T-cell (primary cell): ENCODE data around the gene KIAA1671. TPM values are rescaled to one million over a fixed set of nuclear protein-coding genes. Genes with fewer than 3 reads are reported as not detected.

ENCODE experiments used
- ATAC-seq, 4 experiments: fragments of 200-7000 bp in 3 of 4; fragments of 150-1000 bp in 1 of 4; cut with Tn5 transposase; replicated peaks in 1 of 4; 1 replicate in 3 of 4; 2 replicates in 1 of 4; pipeline ENCODE4 v1.10.0; 2021; ENCODE audit warnings: moderate library complexity in 3 of 4, mild to moderate bottlenecking in 2 of 4, moderate number of reproducible peaks in 1 of 4
- CTCF ChIA-PET, 2 donors: fragments of 300-600 bp; sonication (Branson Sonifier 250); formaldehyde crosslinking; loops; one replicate each; lab custom pipeline; 2022; ENCODE audit warnings: antibody characterized with exemption in 2 of 2; lab: Charles Lee
- POLR2A ChIA-PET, 2 donors: fragments of 300-600 bp; sonication (Branson Sonifier 250); formaldehyde crosslinking; loops; one replicate each; lab custom pipeline; 2022; ENCODE audit warnings: antibody characterized with exemption in 2 of 2; lab: Charles Lee
- DNase-seq, 35 experiments: peaks; one replicate each; pipeline versions ENCODE4 v3.0.0 to v3.0.0-alpha.2; 2013 to 2023
- H3K27ac ChIP-seq: one replicate; pipeline ENCODE4 v1.5.1; 2013; ENCODE audit warnings: low read length
- H3K27me3 ChIP-seq, 2 experiments: replicated peaks in 1 of 2; 1 replicate in 1 of 2; 2 replicates in 1 of 2; pipeline versions ENCODE4 v1.6.1 to v1.7.0; 2013; ENCODE audit warnings: low read length in 1 of 2, mixed read lengths in 1 of 2; ENCODE audit not compliant: control insufficient read depth in 2 of 2, insufficient read depth in 2 of 2; ENCODE audit errors: extremely low read depth in 1 of 2
- H3K36me3 ChIP-seq, 2 donors: 1 replicate in 1 of 2; 2 replicates in 1 of 2; pipeline versions ENCODE4 v1.6.1 to v1.7.0; 2013; ENCODE audit warnings: low read length in 1 of 2; ENCODE audit not compliant: control insufficient read depth in 2 of 2, insufficient read depth in 1 of 2; ENCODE audit errors: extremely low read depth in 1 of 2
- H3K4me1 ChIP-seq, 2 experiments: 1 replicate in 1 of 2; 2 replicates in 1 of 2; pipeline versions ENCODE4 v1.6.1 to v1.7.0; 2013; ENCODE audit warnings: low read length in 2 of 2, mixed read lengths in 1 of 2; ENCODE audit not compliant: insufficient read depth in 2 of 2, control insufficient read depth in 1 of 2; ENCODE audit errors: extremely low read depth in 1 of 2
- H3K4me3 ChIP-seq, 2 donors: 1 replicate in 1 of 2; 2 replicates in 1 of 2; pipeline versions ENCODE4 v1.5.1 to v1.7.0; 2013; ENCODE audit warnings: mild to moderate bottlenecking in 2 of 2, low read length in 1 of 2, moderate library complexity in 1 of 2; ENCODE audit not compliant: control insufficient read depth in 1 of 2; ENCODE audit errors: extremely low read depth in 1 of 2
- H3K9me3 ChIP-seq: 2 replicates; pipeline ENCODE4 v1.7.0; 2013
- H3K27ac Mint-ChIP-seq, 2 donors: one replicate each; pipeline ENCODE4 v1.8.0; 2020 to 2021; ENCODE audit warnings: mild to moderate bottlenecking in 2 of 2, mixed read lengths in 2 of 2
- H3K27me3 Mint-ChIP-seq, 2 donors: one replicate each; pipeline ENCODE4 v1.8.0; 2021 to 2022; ENCODE audit warnings: mixed read lengths in 2 of 2
- H3K36me3 Mint-ChIP-seq: one replicate; pipeline ENCODE4 v1.8.0; 2021; ENCODE audit warnings: mixed read lengths
- H3K4me1 Mint-ChIP-seq, 3 donors: one replicate each; pipeline ENCODE4 v1.8.0; 2020 to 2022; ENCODE audit warnings: mixed read lengths in 3 of 3, mild to moderate bottlenecking in 1 of 3
- H3K4me3 Mint-ChIP-seq, 3 donors: one replicate each; pipeline ENCODE4 v1.8.0; 2020 to 2022; ENCODE audit warnings: mild to moderate bottlenecking in 3 of 3, mixed read lengths in 3 of 3, moderate library complexity in 3 of 3
- H3K9me3 Mint-ChIP-seq, 3 donors: one replicate each; pipeline ENCODE4 v1.8.0; 2020 to 2022; ENCODE audit warnings: mixed read lengths in 3 of 3
- WGBS: methylation state at CpG from one replicate; pipeline ENCODE4 v1.1.5; 2013; ENCODE audit warnings: missing lambda C conversion rate; ENCODE audit not compliant: insufficient coverage; 5-methylcytosine and 5-hydroxymethylcytosine counted together
- total RNA-seq, 35 experiments: library from RNA in 6 of 35; stranded (reverse) in 6 of 35; fragments of 120-200 nt in 1 of 35; gene quantifications; one replicate each; pipeline versions ENCODE4 v1.2.1 to v1.2.4 and lab custom pipeline; 2013 to 2026

The KIAA1671 gene
- total RNA-seq, 5 donors from 2014 or later (not counting 1 experiment from before 2014, with no cell fraction given): 5.1 to 20.3 (median 9.0) TPM

GRCh38 chr22:24969560-24970301, 17.2 kb downstream of the KIAA1671 start:
- Mint-ChIP-seq H3K4me3 (no peak overlapping the region), H3K9me3 (no peaks in the 10 kb centered on the region), H3K27ac (no peak overlapping the region), H3K4me1 (no peaks in the 10 kb centered on the region), H3K27me3 (no peaks in the 10 kb centered on the region), H3K36me3 (no peaks in the 10 kb centered on the region)
- ChIA-PET CTCF (interaction anchor here in 1 of 2 donors (0.6 kb wide), 1 partner anchor 202 kb away, joined by 4 read pairs; no protein-coding TSS in a partner anchor), POLR2A (no interaction called here)
- Histone ChIP-seq H3K27me3 (no peaks in the 10 kb centered on the region), H3K4me1 (no peaks in the 10 kb centered on the region), H3K27ac (no peak overlapping the region), H3K4me3 (no peak overlapping the region), H3K9me3 (no peaks in the 10 kb centered on the region), H3K36me3 (no peaks in the 10 kb centered on the region)
- DNase-seq (no peak), ATAC-seq (no peak)
- 67% methylated on average over 4 of the region's 12 CpGs for WGBS

GRCh38 chr22:24972369-24972768, 19.9 kb downstream of the KIAA1671 start:
- no peaks in the 10 kb centered on the region for H3K36me3 ChIP-seq
- no peaks in the 10 kb centered on the region for H3K36me3 Mint-ChIP-seq
- peaks cover 0 to 3% of the 10 kb centered on the region in 2 experiments for H3K27me3 ChIP-seq
- H3K4me1 ChIP-seq: no peaks in the 10 kb centered on the region
- no peak for DNase-seq
- no peaks in the 10 kb centered on the region for H3K9me3 ChIP-seq
- CTCF ChIA-PET: no interaction called here
- H3K4me3 Mint-ChIP-seq: no peak overlapping the region
- H3K4me1 Mint-ChIP-seq: no peaks in the 10 kb centered on the region
- H3K27ac Mint-ChIP-seq: no peak overlapping the region
- POLR2A ChIA-PET: interaction anchor here in 1 of 2 donors (0.6 kb wide), 1 partner anchor 529 kb away, joined by 5 read pairs; no protein-coding TSS in a partner anchor
- ATAC-seq: no peak
- 91% methylated on average over 2 of the region's 2 CpGs for WGBS
- H3K27ac ChIP-seq: no peak overlapping the region
- no peaks in the 10 kb centered on the region for H3K9me3 Mint-ChIP-seq
- no peaks in the 10 kb centered on the region for H3K27me3 Mint-ChIP-seq
- no peak overlapping the region for H3K4me3 ChIP-seq

GRCh38 chr22:24973872-24974271, 21.4 kb downstream of the KIAA1671 start:
- 71% methylated on average over 4 of the region's 6 CpGs for WGBS
- no peaks in the 10 kb centered on the region for H3K27me3 Mint-ChIP-seq
- POLR2A ChIA-PET: no interaction called here

GRCh38 chr22:24975125-24975640, 22.7 kb downstream of the KIAA1671 start:
- no peaks in the 10 kb centered on the region for H3K36me3 ChIP-seq
- DNase-seq (no peak), ATAC-seq (no peak)
- H3K27ac Mint-ChIP-seq: no peak overlapping the region
- H3K4me1 Mint-ChIP-seq: no peaks in the 10 kb centered on the region
- ChIA-PET CTCF (interaction anchor here in 1 of 2 donors (0.7 kb wide), 1 partner anchor 758 kb away, joined by 8 read pairs; no protein-coding TSS in a partner anchor), POLR2A (no interaction called here)
- H3K27me3 Mint-ChIP-seq: no peaks in the 10 kb centered on the region
- no peak overlapping the region for H3K27ac ChIP-seq
- peaks cover 0 to 5% of the 10 kb centered on the region in 2 experiments for H3K27me3 ChIP-seq
- no peaks in the 10 kb centered on the region for H3K9me3 ChIP-seq
- H3K9me3 Mint-ChIP-seq: no peaks in the 10 kb centered on the region
- H3K4me3 Mint-ChIP-seq: no peak overlapping the region
- no peak overlapping the region for H3K4me3 ChIP-seq
- 92% methylated on average over 2 of the region's 5 CpGs for WGBS
- no peaks in the 10 kb centered on the region for H3K4me1 ChIP-seq
- no peaks in the 10 kb centered on the region for H3K36me3 Mint-ChIP-seq

More at GRCh38 chr22:24973872-24974271, 21.4 kb downstream of the KIAA1671 start:
- Histone ChIP-seq H3K27me3 (peaks cover 0 to 5% of the 10 kb centered on the region in 2 experiments), H3K4me1 (no peaks in the 10 kb centered on the region), H3K4me3 (no peak overlapping the region), H3K36me3 (no peaks in the 10 kb centered on the region), H3K9me3 (no peaks in the 10 kb centered on the region), H3K27ac (no peak overlapping the region)
- H3K4me3 Mint-ChIP-seq: no peak overlapping the region
- CTCF ChIA-PET: no interaction called here
- ATAC-seq: no peak
- no peak overlapping the region for H3K27ac Mint-ChIP-seq
- H3K4me1 Mint-ChIP-seq: no peaks in the 10 kb centered on the region
- no peaks in the 10 kb centered on the region for H3K36me3 Mint-ChIP-seq
- DNase-seq: no peak
- no peaks in the 10 kb centered on the region for H3K9me3 Mint-ChIP-seq

- Histone ChIP-seq H3K4me3 (no peak overlapping the region), H3K9me3 (no peaks in the 10 kb centered on the region), H3K4me1 (no peaks in the 10 kb centered on the region), H3K27ac (no peak overlapping the region), H3K36me3 (no peaks in the 10 kb centered on the region), H3K27me3 (peaks cover 0 to 5% of the 10 kb centered on the region in 2 experiments)
- H3K4me3 Mint-ChIP-seq: no peak overlapping the region
- POLR2A ChIA-PET: no interaction called here
- no peak overlapping the region for H3K27ac Mint-ChIP-seq
- H3K4me1 Mint-ChIP-seq: no peaks in the 10 kb centered on the region
- no peaks in the 10 kb centered on the region for H3K27me3 Mint-ChIP-seq
- H3K9me3 Mint-ChIP-seq: no peaks in the 10 kb centered on the region
- 80% methylated on average over 1 of the region's 11 CpGs for WGBS
- no peaks in the 10 kb centered on the region for H3K36me3 Mint-ChIP-seq
- ATAC-seq: no peak
- CTCF ChIA-PET: no interaction called here
- DNase-seq: no peak
These were observed 23.4 kb downstream of the KIAA1671 start for GRCh38 chr22:24975813-24976341.

- no peak overlapping the region for H3K27ac ChIP-seq
- Mint-ChIP-seq H3K36me3 (no peaks in the 10 kb centered on the region), H3K27me3 (no peaks in the 10 kb centered on the region), H3K9me3 (no peaks in the 10 kb centered on the region), H3K4me1 (no peaks in the 10 kb centered on the region), H3K27ac (no peak overlapping the region), H3K4me3 (no peak overlapping the region)
- no peaks in the 10 kb centered on the region for H3K9me3 ChIP-seq
- H3K4me1 ChIP-seq: no peaks in the 10 kb centered on the region
- peaks cover 0 to 8% of the 10 kb centered on the region in 2 experiments for H3K27me3 ChIP-seq
- ATAC-seq (no peak), DNase-seq (no peak)
- no peaks in the 10 kb centered on the region for H3K36me3 ChIP-seq
- ChIA-PET POLR2A (no interaction called here), CTCF (no interaction called here)
- no peak overlapping the region for H3K4me3 ChIP-seq
- 79% methylated on average over 11 of the region's 18 CpGs for WGBS
These were observed 24.1 kb downstream of the KIAA1671 start for GRCh38 chr22:24976442-24977218.
